ENCODE measurements around the gene TM9SF4. TPM values are rescaled to one million over a fixed set of nuclear protein-coding genes. Genes with fewer than 3 reads are reported as not detected.

TM9SF4 gene
- total and polyA plus RNA-seq, 2 of the 8 experiments (the other 6 are each of a cell fraction or from before 2014, with no cell fraction given): 38.4 to 68.7 TPM

DNA sequence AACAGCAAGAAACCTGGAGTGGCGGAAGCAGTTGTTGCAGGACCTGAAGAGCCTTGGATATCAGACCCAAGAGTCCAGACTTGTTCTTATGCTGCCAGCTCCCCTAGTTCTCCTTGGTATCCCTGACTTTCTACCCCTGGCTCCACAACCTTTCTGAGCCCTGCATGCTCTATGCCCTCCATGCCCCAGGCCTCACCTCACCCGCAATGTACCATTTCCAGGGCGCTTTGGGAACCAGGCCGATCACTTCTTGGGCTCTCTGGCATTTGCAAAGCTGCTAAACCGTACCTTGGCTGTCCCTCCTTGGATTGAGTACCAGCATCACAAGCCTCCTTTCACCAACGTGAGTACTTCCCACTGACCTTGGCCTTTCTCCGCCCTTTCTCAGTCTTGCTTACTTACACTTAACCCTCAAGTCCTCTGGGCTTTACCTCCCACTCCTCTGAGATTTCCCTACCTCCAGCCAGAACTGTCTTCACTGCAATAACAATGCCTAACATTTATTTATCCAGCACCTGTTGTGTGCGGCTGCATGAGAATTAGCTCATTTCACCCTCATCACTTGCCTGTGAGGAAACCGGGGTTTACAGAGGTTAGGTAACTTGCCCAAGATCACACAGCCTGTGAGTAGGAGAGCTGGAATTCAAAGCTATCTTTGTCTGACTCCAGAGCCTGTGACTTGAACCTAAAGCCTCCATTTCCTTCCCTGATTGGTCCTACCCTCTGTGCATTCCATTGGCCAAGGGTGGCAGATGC is 100.5 kb downstream of the TM9SF4 start:
- Histone ChIP-seq H3K27me3 (replicated peaks in 1 of 4; ENCODE audit: control insufficient read depth in 3 of 4, extremely low read depth in 1 of 4, insufficient read depth in 3 of 4, low read length in 3 of 4) (no peaks in the 10 kb centered on the region; a peak in 2 of 7 replicates), H3K56ac (replicated peaks; ENCODE audit: insufficient read length, low read depth, low read length) (no peak overlapping the region), H3K79me2 (ENCODE audit: control insufficient read depth in 1 of 2, insufficient read depth in 2 of 2, low read length in 2 of 2) (peaks cover 9 to 43% of the 10 kb centered on the region in 2 experiments), H3K23me2 (ENCODE audit: low read depth, low read length) (peaks cover 11% of the 10 kb centered on the region; the same call in 1 of the 2 replicates), H3K79me1 (ENCODE audit: low read depth, low read length) (peaks cover 10% of the 10 kb centered on the region; the same call in 1 of the 2 replicates), H4K91ac (replicated peaks; ENCODE audit: insufficient read length, low read length) (no peak overlapping the region), H3K36me3 (ENCODE audit: control insufficient read depth in 2 of 4, insufficient read depth in 4 of 4, low read length in 3 of 4) (peaks cover 4 to 20% (median 13%) of the 10 kb centered on the region in 4 experiments; a peak in 5 of 8 replicates), H3K23ac (ENCODE audit: insufficient read length) (no peak overlapping the region), H3K4me3 (ENCODE audit: extremely low read depth in 1 of 4, insufficient read depth in 2 of 4, low read depth in 3 of 4, low read length in 4 of 4) (no peak overlapping the region), H3K4me2 (ENCODE audit: insufficient read depth in 1 of 2, low read depth in 2 of 2, low read length in 2 of 2) (no peak overlapping the region), H2BK12ac (ENCODE audit: low read depth, low read length) (no peak overlapping the region), H3K9me3 (ENCODE audit: insufficient read depth in 2 of 2, low read depth in 1 of 2, low read length in 1 of 2) (no peaks in the 10 kb centered on the region), H2AK5ac (ENCODE audit: low read depth, low read length) (no peak overlapping the region), H2BK15ac (ENCODE audit: low read length) (no peak overlapping the region), H4K5ac (ENCODE audit: insufficient read length, low read depth, low read length) (no peak overlapping the region), H3K4me1 (replicated peaks in 1 of 4; ENCODE audit: control insufficient read depth in 3 of 4, insufficient read depth in 4 of 4, low read length in 3 of 4) (peaks cover 0 to 14% (median 12%) of the 10 kb centered on the region in 4 experiments; a peak in 5 of 7 replicates), H3K27ac (ENCODE audit: low read depth, low read length) (no peak overlapping the region), H2BK5ac (ENCODE audit: low read depth, low read length) (no peak overlapping the region), H4K8ac (ENCODE audit: extremely low read depth, insufficient read depth, low read length) (no peak overlapping the region), H3K14ac (ENCODE audit: insufficient read length) (no peak overlapping the region), H2BK120ac (replicated peaks; ENCODE audit: low read depth, low read length) (no peak overlapping the region), H3K4ac (replicated peaks; ENCODE audit: insufficient read length, low read depth, low read length) (no peak overlapping the region), H3K9ac (replicated peaks in 1 of 4; ENCODE audit: extremely low read depth in 1 of 4, low read depth in 3 of 4, low read length in 3 of 4) (no peak overlapping the region), H4K20me1 (replicated peaks in 1 of 2; ENCODE audit: control insufficient read depth in 1 of 2, insufficient read depth in 2 of 2, low read length in 2 of 2) (peaks cover 0 to 3% of the 10 kb centered on the region in 2 experiments), H2AFZ (ENCODE audit: low read length) (no peak overlapping the region), H2BK20ac (ENCODE audit: low read length) (no peak overlapping the region), H3K18ac (ENCODE audit: extremely low read depth, low read length) (no peak overlapping the region)
- WGBS, 2 experiments (ENCODE audit: extremely low coverage in 1 of 2, insufficient coverage in 1 of 2, insufficient read length in 1 of 2, insufficient replicate concordance in 2 of 2, low coverage in 1 of 2, low lambda C conversion rate in 2 of 2, missing lambda C conversion rate in 1 of 2): 89% methylated on average over 9 of the region's 9 CpGs; no CpG with 5 or more reads in 1 of the 2 experiments
- no peak for DNase-seq (ENCODE audit: low read depth in 1 of 2, low spot score in 2 of 2)
- no peak for FAIRE-seq
- TF ChIP-seq EZH2 (IDR thresholded peaks at IDR 0.05; ENCODE audit: low read depth, low read length, severe bottlenecking) (no peak), EGR1 (IDR thresholded peaks at IDR 0.05; ENCODE audit: borderline replicate concordance, low read depth, low read length) (no peak), TBP (IDR thresholded peaks at IDR 0.05; ENCODE audit: low read depth, low read length) (no peak), RXRA (IDR thresholded peaks at IDR 0.05; ENCODE audit: insufficient read depth, low read depth, low read length) (no peak), KDM4A (IDR thresholded peaks at IDR 0.05; ENCODE audit: low read depth, low read length, severe bottlenecking) (no peak), SRF (IDR thresholded peaks at IDR 0.05; ENCODE audit: low read depth, low read length) (no peak)
- TF ChIP-seq, protein P1, sequence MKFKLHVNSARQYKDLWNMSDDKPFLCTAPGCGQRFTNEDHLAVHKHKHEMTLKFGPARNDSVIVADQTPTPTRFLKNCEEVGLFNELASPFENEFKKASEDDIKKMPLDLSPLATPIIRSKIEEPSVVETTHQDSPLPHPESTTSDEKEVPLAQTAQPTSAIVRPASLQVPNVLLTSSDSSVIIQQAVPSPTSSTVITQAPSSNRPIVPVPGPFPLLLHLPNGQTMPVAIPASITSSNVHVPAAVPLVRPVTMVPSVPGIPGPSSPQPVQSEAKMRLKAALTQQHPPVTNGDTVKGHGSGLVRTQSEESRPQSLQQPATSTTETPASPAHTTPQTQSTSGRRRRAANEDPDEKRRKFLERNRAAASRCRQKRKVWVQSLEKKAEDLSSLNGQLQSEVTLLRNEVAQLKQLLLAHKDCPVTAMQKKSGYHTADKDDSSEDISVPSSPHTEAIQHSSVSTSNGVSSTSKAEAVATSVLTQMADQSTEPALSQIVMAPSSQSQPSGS (IDR thresholded peaks at IDR 0.05; ENCODE audit: low read length): no peak
- POLR2A ChIA-PET (ENCODE audit: partially characterized antibody): interaction anchor here (0.6 to 1.9 kb wide), 3 partner anchors 13 to 18 kb away, joined by 3 to 6 read pairs (median 3); no protein-coding TSS in a partner anchor
- CTCF ChIA-PET (ENCODE audit: partially characterized antibody): interaction anchor here (1.1 kb wide), 1 partner anchor 9 kb away, joined by 4 read pairs; no protein-coding TSS in a partner anchor

All from H1 (cell line).